IMR-90 (cell line): ENCODE measurements around the gene CFAP161. TPM values are rescaled to one million over a fixed set of nuclear protein-coding genes. Genes with fewer than 3 reads are reported as not detected.

Experiments used
- ATAC-seq: fragments of 200-7000 bp; cut with Tn5 transposase; 2 replicates; pipeline ENCODE4 v1.9.1; 2020; ENCODE audit warnings: low read depth, mild to moderate bottlenecking, moderate library complexity
- BruUV-seq: library from RNA; stranded (reverse); fragments of 400-500 nt; replicated peaks from 2 replicates; lab custom pipeline; 2021; lab: Mats Ljungman, UMichigan
- CTCF ChIA-PET: fragments of 300-600 bp; formaldehyde crosslinking; extraction: SDS; loops from one replicate; lab custom pipeline; 2021; ENCODE audit warnings: antibody characterized with exemption; lab: Yijun Ruan, JAX
- POLR2A ChIA-PET: fragments of 300-600 bp; sonication (Branson Sonifier 250); formaldehyde crosslinking; loops from one replicate; lab custom pipeline; 2022; ENCODE audit warnings: antibody characterized with exemption; ENCODE audit not compliant: unreplicated experiment; lab: Charles Lee
- DNase-seq: peaks from one replicate; pipeline ENCODE4 v3.0.0; 2013
- H2AFZ ChIP-seq: replicated peaks from 2 replicates; pipeline ENCODE3; 2013; ENCODE audit warnings: low read length, mild to moderate bottlenecking; ENCODE audit not compliant: poor library complexity
- H2AK5ac ChIP-seq: 2 replicates; pipeline ENCODE4 v1.6.1; 2013; ENCODE audit warnings: low read depth, low read length, inconsistent platforms
- H2AK9ac ChIP-seq: replicated peaks from 2 replicates; pipeline ENCODE3; 2013; ENCODE audit warnings: mild to moderate bottlenecking, low read depth, low read length, moderate library complexity; ENCODE audit not compliant: poor library complexity
- H2BK120ac ChIP-seq: 2 replicates; pipeline ENCODE4 v1.6.1; 2013; ENCODE audit warnings: low read depth, low read length, inconsistent platforms
- H2BK15ac ChIP-seq: 3 replicates; pipeline ENCODE4 v1.6.1; 2013; ENCODE audit warnings: low read depth, low read length, inconsistent platforms
- H2BK20ac ChIP-seq: 2 replicates; pipeline ENCODE4 v1.6.1; 2013; ENCODE audit warnings: low read depth, mild to moderate bottlenecking, inconsistent platforms, low read length, moderate library complexity
- H2BK5ac ChIP-seq: 2 replicates; pipeline ENCODE4 v1.6.1; 2013; ENCODE audit warnings: mild to moderate bottlenecking, low read depth, low read length, inconsistent platforms; ENCODE audit not compliant: poor library complexity, severe bottlenecking
- H3K14ac ChIP-seq: replicated peaks from 2 replicates; pipeline ENCODE4 v1.6.1; 2013; ENCODE audit warnings: low read depth, low read length, inconsistent platforms
- H3K18ac ChIP-seq: 2 replicates; pipeline ENCODE4 v1.6.1; 2013; ENCODE audit warnings: low read depth, low read length, control low read depth
- H3K23ac ChIP-seq: 2 replicates; pipeline ENCODE4 v1.6.1; 2013; ENCODE audit warnings: low read depth, low read length, inconsistent platforms
- H3K27ac ChIP-seq: 2 replicates; pipeline ENCODE4 v1.5.1; 2013; ENCODE audit warnings: mild to moderate bottlenecking, control low read depth, low read length; ENCODE audit not compliant: insufficient read depth
- H3K27me3 ChIP-seq: 2 replicates; pipeline ENCODE4 v1.6.1; 2013; ENCODE audit warnings: low read length; ENCODE audit not compliant: control insufficient read depth, insufficient read depth
- H3K36me3 ChIP-seq: 2 replicates; pipeline ENCODE4 v1.6.1; 2013; ENCODE audit warnings: low read length, mixed read lengths; ENCODE audit not compliant: control insufficient read depth, insufficient read depth
- H3K4ac ChIP-seq: 2 replicates; pipeline ENCODE4 v1.6.1; 2013; ENCODE audit warnings: low read depth, low read length, inconsistent platforms
- H3K4me1 ChIP-seq: 2 replicates; pipeline ENCODE4 v1.6.1; 2013; ENCODE audit warnings: low read length, mixed read lengths; ENCODE audit not compliant: control insufficient read depth, insufficient read depth
- H3K4me2 ChIP-seq: 2 replicates; pipeline ENCODE4 v1.6.1; 2013; ENCODE audit warnings: low read depth, mild to moderate bottlenecking, control low read depth, low read length, moderate library complexity
- H3K4me3 ChIP-seq: 2 replicates; pipeline ENCODE4 v1.5.1; 2013; ENCODE audit warnings: low read depth, mild to moderate bottlenecking, control low read depth, low read length, moderate library complexity; ENCODE audit not compliant: insufficient read depth
- H3K56ac ChIP-seq: 2 replicates; pipeline ENCODE4 v1.6.1; 2013; ENCODE audit warnings: low read length, inconsistent platforms; ENCODE audit not compliant: insufficient read depth; ENCODE audit errors: extremely low read depth
- H3K79me1 ChIP-seq, 2 experiments: 2 replicates each; pipeline ENCODE4 v1.6.1; 2013; ENCODE audit warnings: low read length in 2 of 2, inconsistent platforms in 1 of 2, low read depth in 1 of 2
- H3K9ac ChIP-seq: 2 replicates; pipeline ENCODE4 v1.6.1; 2013; ENCODE audit warnings: low read depth, low read length, control low read depth
- H3K9me1 ChIP-seq: 2 replicates; pipeline ENCODE4 v1.6.1; 2013; ENCODE audit warnings: low read length, inconsistent platforms; ENCODE audit not compliant: insufficient read depth
- H3K9me3 ChIP-seq: 2 replicates; pipeline ENCODE4 v1.6.1; 2013; ENCODE audit warnings: low read length; ENCODE audit not compliant: control insufficient read depth, insufficient read depth
- H4K20me1 ChIP-seq: 2 replicates; pipeline ENCODE4 v1.6.1; 2013; ENCODE audit warnings: low read length, inconsistent platforms; ENCODE audit not compliant: insufficient read depth
- H4K5ac ChIP-seq: 2 replicates; pipeline ENCODE4 v1.6.1; 2013; ENCODE audit warnings: mild to moderate bottlenecking, low read depth, low read length, control low read depth
- H4K8ac ChIP-seq, 2 experiments: 2 replicates each; pipeline ENCODE4 v1.6.1; 2013; ENCODE audit warnings: low read depth in 2 of 2, low read length in 2 of 2, control low read depth in 1 of 2, inconsistent platforms in 1 of 2
- H4K91ac ChIP-seq: 2 replicates; pipeline ENCODE4 v1.6.1; 2013; ENCODE audit warnings: low read depth, low read length, inconsistent platforms; ENCODE audit not compliant: insufficient read depth
- BHLHE40 ChIP-seq: fragments of 150-350 bp; IDR thresholded peaks from 2 replicates; pipeline ENCODE4 v1.6.1; 2016; ENCODE audit warnings: mild to moderate bottlenecking, low read depth, low read length
- CEBPB ChIP-seq: IDR thresholded peaks from 2 replicates; pipeline ENCODE4 v1.6.1; 2012; ENCODE audit warnings: low read depth, low read length, improper control_type of control experiment
- CHD1 ChIP-seq: IDR thresholded peaks from 2 replicates; pipeline ENCODE4 v1.6.1; 2012; ENCODE audit warnings: low read depth, low read length, improper control_type of control experiment
- CTCF ChIP-seq: conservative IDR thresholded peaks from 2 replicates; pipeline ENCODE4 v1.5.1; 2012; ENCODE audit warnings: mild to moderate bottlenecking, low read depth, low read length, improper control_type of control experiment
- ELK1 ChIP-seq: fragments of 150-350 bp; IDR thresholded peaks from 2 replicates; pipeline ENCODE4 v1.6.1; 2016; ENCODE audit warnings: low read depth, mild to moderate bottlenecking, low read length, moderate library complexity, borderline replicate concordance
- FOS ChIP-seq: fragments of 150-350 bp; IDR thresholded peaks from 2 replicates; pipeline ENCODE4 v1.6.1; 2016; ENCODE audit warnings: low read depth, low read length
- MAFK ChIP-seq: IDR thresholded peaks from 2 replicates; pipeline ENCODE4 v1.6.1; 2012; ENCODE audit warnings: low read depth, low read length, improper control_type of control experiment
- MAZ ChIP-seq: IDR thresholded peaks from 2 replicates; pipeline ENCODE4 v1.6.1; 2012; ENCODE audit warnings: low read depth, mild to moderate bottlenecking, low read length, improper control_type of control experiment, moderate library complexity, borderline replicate concordance
- MXI1 ChIP-seq: IDR thresholded peaks from 2 replicates; pipeline ENCODE4 v1.6.1; 2012; ENCODE audit warnings: low read depth, mild to moderate bottlenecking, low read length, moderate library complexity, borderline replicate concordance
- NFE2L2 ChIP-seq: fragments of 150-350 bp; IDR thresholded peaks from 2 replicates; pipeline ENCODE4 v1.6.1; 2016; ENCODE audit warnings: low read depth, mild to moderate bottlenecking, low read length
- POLR2A ChIP-seq: IDR thresholded peaks from 2 replicates; pipeline ENCODE4 v1.6.1; 2012; ENCODE audit warnings: mild to moderate bottlenecking, low read depth, low read length
- RAD21 ChIP-seq: IDR thresholded peaks from 2 replicates; pipeline ENCODE4 v1.6.1; 2012; ENCODE audit warnings: low read length, improper control_type of control experiment
- RCOR1 ChIP-seq: IDR thresholded peaks from 2 replicates; pipeline ENCODE4 v1.6.1; 2012; ENCODE audit warnings: mild to moderate bottlenecking, low read length, improper control_type of control experiment; ENCODE audit not compliant: insufficient replicate concordance
- RFX5 ChIP-seq: IDR thresholded peaks from 2 replicates; pipeline ENCODE4 v1.8.0; 2012; ENCODE audit warnings: low read depth, mild to moderate bottlenecking, low read length, moderate library complexity
- SMC3 ChIP-seq: fragments of 150-350 bp; IDR thresholded peaks from 2 replicates; pipeline ENCODE4 v1.6.1; 2016; ENCODE audit warnings: low read depth, mild to moderate bottlenecking, antibody characterized with exemption, low read length, moderate library complexity
- USF2 ChIP-seq: fragments of 150-350 bp; IDR thresholded peaks from 2 replicates; pipeline ENCODE4 v1.6.1; 2017; ENCODE audit warnings: mild to moderate bottlenecking, antibody characterized with exemption, low read length, low read depth
- WGBS, 2 experiments: methylation state at CpG; one replicate each; pipeline versions ENCODE4 v1.1.5 to v1.1.7; 2013; ENCODE audit warnings: missing lambda C conversion rate in 2 of 2; ENCODE audit not compliant: insufficient read length in 1 of 2; ENCODE audit errors: extremely low coverage in 2 of 2; 5-methylcytosine and 5-hydroxymethylcytosine counted together
- dilution Hi-C: fragments of 300-500 bp; cut with HindIII; formaldehyde crosslinking; loops from one replicate; pipeline ENCODE4 v1.14.3; 2018; ENCODE audit warnings: low sequenced_read_pairs; ENCODE audit not compliant: unreplicated experiment
- in situ Hi-C: fragments of 300-500 bp; cut with MboI; formaldehyde crosslinking; loops from 3 replicates; pipeline ENCODE4 v1.14.3; 2019; ENCODE audit warnings: low sequenced_read_pairs, inconsistent platforms, mixed read lengths
- intact Hi-C: fragments of 100-400 bp; cut with micrococcal nuclease; formaldehyde crosslinking; loops from 2 replicates; pipeline ENCODE4 v1.10.0; 2022
- polyA plus RNA-seq, 3 experiments: library from polyadenylated mRNA; depleted of rRNA; stranded (reverse); fragments of >200 nt; gene quantifications; 2 replicates each; pipeline ENCODE4 v1.2.3, GENCODE V29; 2012; ENCODE audit warnings: low replicate concordance in 1 of 3
- total RNA-seq: library from RNA; depleted of rRNA; stranded (reverse); fragments of >200 nt; gene quantifications from 2 replicates; pipeline ENCODE4 v1.2.3, GENCODE V29; 2012

The CFAP161 gene
- total and polyA plus RNA-seq, 2 of the 4 experiments (the other 2 are of a cell fraction): not detected

GRCh38 chr15:81085213-81085612 is 48.9 kb upstream of the CFAP161 start:
- in situ Hi-C loops (no loop called here), dilution Hi-C loops (no loop called here)

More at GRCh38 chr15:81085213-81085612, 48.9 kb upstream of the CFAP161 start:
- Histone ChIP-seq H3K14ac (no peak overlapping the region), H3K9me1 (no peaks in the 10 kb centered on the region), H3K4ac (no peak overlapping the region), H3K18ac (no peak overlapping the region), H2BK20ac (no peak overlapping the region), H3K9ac (no peak overlapping the region), H3K4me3 (no peak overlapping the region), H2BK120ac (no peak overlapping the region), H4K20me1 (no peaks in the 10 kb centered on the region), H3K79me1 (no peaks in the 10 kb centered on the region), H3K27me3 (peaks cover 7% of the 10 kb centered on the region), H4K91ac (no peak overlapping the region), H3K36me3 (no peaks in the 10 kb centered on the region), H2AFZ (no peak overlapping the region), H4K5ac (no peak overlapping the region), H3K4me2 (no peak overlapping the region), H2BK15ac (no peak overlapping the region), H3K56ac (no peak overlapping the region), H4K8ac (no peak overlapping the region), H3K23ac (no peak overlapping the region), H3K4me1 (no peaks in the 10 kb centered on the region), H3K27ac (no peak overlapping the region), H2AK9ac (no peak overlapping the region), H2BK5ac (no peak overlapping the region), H2AK5ac (no peak overlapping the region), H3K9me3 (no peaks in the 10 kb centered on the region)
- CTCF ChIA-PET: no interaction called here
- POLR2A ChIA-PET: no interaction called here
- TF ChIP-seq CEBPB: no peak
- TF ChIP-seq MAZ: no peak
- no peak for TF ChIP-seq ELK1
- no peak for TF ChIP-seq CTCF
- TF ChIP-seq RAD21: no peak
- no peak for TF ChIP-seq CHD1
- TF ChIP-seq RCOR1: no peak
- no peak for TF ChIP-seq RFX5
- no peak for TF ChIP-seq NFE2L2
- TF ChIP-seq SMC3: no peak
- no peak for TF ChIP-seq USF2
- TF ChIP-seq POLR2A: no peak
- TF ChIP-seq MAFK: no peak
- no peak for TF ChIP-seq FOS
- no peak for TF ChIP-seq MXI1
- TF ChIP-seq BHLHE40: no peak
- intact Hi-C loops: no loop called here
- no CpG with 5 or more reads among the region's 2 CpGs for WGBS, 2 experiments
- DNase-seq (no peak), ATAC-seq (no peak)
- BruUV-seq: no TSS peak
